SK-N-SH (cell line): ENCODE measurements around the gene SOBP. TPM values are rescaled to one million over a fixed set of nuclear protein-coding genes. Genes with fewer than 3 reads are reported as not detected.
A peak's percentile ranks its signal among the peaks of the same experiment; 100 is the strongest.

Experiments used
- CTCF ChIA-PET: fragments of 300-600, 350-600 bp; formaldehyde crosslinking; extraction: SDS; loops from one replicate; lab custom pipeline; 2021; lab: Yijun Ruan, JAX
- POLR2A ChIA-PET: fragments of 350-600 bp; sonication (Branson Sonifier 250); formaldehyde crosslinking; extraction: SDS; loops from one replicate; lab custom pipeline; 2020; ENCODE audit warnings: antibody characterized with exemption, inconsistent platforms; lab: Yijun Ruan, JAX
- DNase-seq: peaks from one replicate; pipeline ENCODE4 v3.0.0; 2012
- H2AFZ ChIP-seq: fragments of 200-600 bp; sonication (generic); 2 replicates; pipeline ENCODE4 v1.8.1; 2016; ENCODE audit warnings: antibody characterized with exemption, mild to moderate bottlenecking, low read depth
- H3F3A ChIP-seq: fragments of 200-600 bp; sonication (generic); replicated peaks from 2 replicates; pipeline ENCODE3; 2016; ENCODE audit warnings: antibody characterized with exemption, mild to moderate bottlenecking; ENCODE audit not compliant: insufficient read depth
- H3K27ac ChIP-seq, 2 experiments: fragments of 200-500 bp in 1 of 2; fragments of 200-600 bp in 1 of 2; sonication (Bioruptor generic) in 1 of 2; sonication (generic), shearing (Covaris generic) in 1 of 2; 2 replicates each; pipeline versions ENCODE4 v1.5.1 to v1.6.1; 2014 to 2016; ENCODE audit warnings: low read depth in 2 of 2, inconsistent platforms in 1 of 2, low read length in 1 of 2, mild to moderate bottlenecking in 1 of 2, mixed read lengths in 1 of 2
- H3K27me3 ChIP-seq: fragments of 200-600 bp; sonication (generic), shearing (Covaris generic); 2 replicates; pipeline ENCODE4 v1.6.1; 2016; ENCODE audit warnings: mixed run types; ENCODE audit not compliant: insufficient read depth
- H3K36me3 ChIP-seq, 2 experiments: fragments of 200-500 bp in 1 of 2; fragments of 200-600 bp in 1 of 2; sonication (Bioruptor generic) in 1 of 2; sonication (generic) in 1 of 2; replicated peaks in 1 of 2; 2 replicates each; pipeline versions ENCODE3 to v1.5.1; 2014 to 2016; ENCODE audit warnings: low read length in 1 of 2, mild to moderate bottlenecking in 1 of 2; ENCODE audit not compliant: insufficient read depth in 2 of 2, control insufficient read depth in 1 of 2
- H3K4me1 ChIP-seq, 2 experiments: fragments of 200-500 bp in 1 of 2; fragments of 200-600 bp in 1 of 2; sonication (Bioruptor generic) in 1 of 2; sonication (generic), shearing (Covaris generic) in 1 of 2; 2 replicates each; pipeline versions ENCODE4 v1.5.1 to v1.6.1; 2014 to 2016; ENCODE audit warnings: low read depth in 1 of 2, low read length in 1 of 2, mixed run types in 1 of 2; ENCODE audit not compliant: insufficient read depth in 2 of 2, control insufficient read depth in 1 of 2
- H3K4me2 ChIP-seq: fragments of 200-600 bp; sonication (generic), shearing (Covaris generic); 2 replicates; pipeline ENCODE4 v1.6.1; 2017; ENCODE audit warnings: mixed run types
- H3K4me3 ChIP-seq, 2 experiments: fragments of 200-500 bp in 1 of 2; fragments of 200-600 bp in 1 of 2; sonication (Bioruptor generic) in 1 of 2; sonication (generic), shearing (Covaris generic) in 1 of 2; 2 replicates each; pipeline versions ENCODE4 v1.5.1 to v1.8.1; 2014 to 2016; ENCODE audit warnings: low read depth in 2 of 2, inconsistent platforms in 1 of 2, low read length in 1 of 2, mild to moderate bottlenecking in 1 of 2, mixed read lengths in 1 of 2, moderate library complexity in 1 of 2
- H3K79me2 ChIP-seq: fragments of 200-600 bp; sonication (generic); 2 replicates; pipeline ENCODE4 v1.8.1; 2017; ENCODE audit warnings: mild to moderate bottlenecking; ENCODE audit not compliant: insufficient read depth
- H3K9ac ChIP-seq: fragments of 200-600 bp; sonication (generic); 2 replicates; pipeline ENCODE4 v1.6.1; 2017; ENCODE audit warnings: mixed run types
- H3K9me2 ChIP-seq: fragments of 200-600 bp; sonication (generic); 2 replicates; pipeline ENCODE4 v1.6.1; 2017; ENCODE audit warnings: mixed run types
- H3K9me3 ChIP-seq: fragments of 200-600 bp; sonication (generic); 2 replicates; pipeline ENCODE4 v1.6.1; 2017; ENCODE audit warnings: mixed run types, mild to moderate bottlenecking, moderate library complexity
- H4K20me1 ChIP-seq: fragments of 200-600 bp; sonication (generic); 2 replicates; pipeline ENCODE4 v1.6.1; 2017; ENCODE audit warnings: mild to moderate bottlenecking, mixed run types; ENCODE audit not compliant: insufficient read depth
- CHD2 ChIP-seq: fragments of 150-350 bp; IDR thresholded peaks from 2 replicates; pipeline ENCODE4 v1.6.1; 2018; ENCODE audit warnings: low read length; ENCODE audit not compliant: partially characterized antibody
- ELF1 ChIP-seq: IDR thresholded peaks from 2 replicates; pipeline ENCODE4 v1.4.0; 2012
- EZH2phosphoT487 ChIP-seq: fragments of 200-600 bp; sonication (generic); IDR thresholded peaks from 2 replicates; pipeline ENCODE4 v1.6.1; 2017; ENCODE audit warnings: low read depth, mixed run types, mild to moderate bottlenecking, antibody characterized with exemption, moderate library complexity, borderline replicate concordance
- FOSL2 ChIP-seq: IDR thresholded peaks from 2 replicates; pipeline ENCODE4 v1.4.0; 2012; ENCODE audit warnings: low read depth, mild to moderate bottlenecking, moderate library complexity, borderline replicate concordance
- FOXJ3 ChIP-seq: sonication (generic); formaldehyde crosslinking; IDR thresholded peaks from 2 replicates; pipeline ENCODE4 v1.5.1; 2020; ENCODE audit warnings: mild to moderate bottlenecking, missing genetic modification reagents
- FOXM1 ChIP-seq: IDR thresholded peaks from 2 replicates; pipeline ENCODE4 v1.4.0; 2012; ENCODE audit warnings: low read depth, mild to moderate bottlenecking
- GABPA ChIP-seq: IDR thresholded peaks from 2 replicates; pipeline ENCODE4 v1.4.0; 2012; ENCODE audit warnings: low read depth, mild to moderate bottlenecking
- JUND ChIP-seq: IDR thresholded peaks from 2 replicates; pipeline ENCODE4 v1.4.0; 2012
- MEF2A ChIP-seq: IDR thresholded peaks from 2 replicates; pipeline ENCODE4 v1.4.0; 2012; ENCODE audit warnings: low read depth, borderline replicate concordance
- MXI1 ChIP-seq: IDR thresholded peaks from 2 replicates; pipeline ENCODE4 v1.6.1; 2012; ENCODE audit warnings: mild to moderate bottlenecking, low read depth, low read length, improper control_type of control experiment
- NRF1 ChIP-seq: IDR thresholded peaks from 2 replicates; pipeline ENCODE4 v1.6.1; 2012; ENCODE audit warnings: low read depth, mild to moderate bottlenecking, low read length
- RCOR1 ChIP-seq: fragments of 150-350 bp; IDR thresholded peaks from 2 replicates; pipeline ENCODE4 v1.6.1; 2017; ENCODE audit warnings: antibody characterized with exemption, low read length
- RFX5 ChIP-seq: IDR thresholded peaks from 2 replicates; pipeline ENCODE4 v1.6.1; 2012; ENCODE audit warnings: mild to moderate bottlenecking, improper control_type of control experiment, low read length
- SIN3A ChIP-seq: IDR thresholded peaks from 2 replicates; pipeline ENCODE4 v1.6.1; 2012; ENCODE audit warnings: low read depth, mild to moderate bottlenecking, low read length, moderate library complexity, borderline replicate concordance
- TAF1 ChIP-seq: IDR thresholded peaks from 2 replicates; pipeline ENCODE4 v1.6.1; 2012; ENCODE audit warnings: low read depth, mild to moderate bottlenecking, low read length, moderate library complexity, borderline replicate concordance
- ZBTB33 ChIP-seq: IDR thresholded peaks from 2 replicates; pipeline ENCODE4 v1.4.0; 2012; ENCODE audit warnings: low read depth, borderline replicate concordance
- WGBS: methylation state at CpG from one replicate; pipeline ENCODE4 v1.1.6; 2017; ENCODE audit warnings: low lambda C conversion rate; 5-methylcytosine and 5-hydroxymethylcytosine counted together
- polyA plus RNA-seq, 3 experiments: library from polyadenylated mRNA; depleted of rRNA; stranded (reverse); fragments of >200 nt; gene quantifications; 2 replicates each; pipeline ENCODE4 v1.2.3, GENCODE V29; 2012
- TF ChIP-seq, protein P1 (sequence below): IDR thresholded peaks from 2 replicates; pipeline ENCODE4 v1.4.0; 2012; ENCODE audit warnings: low read depth, borderline replicate concordance
- TF ChIP-seq, protein P2 (sequence below): IDR thresholded peaks from 2 replicates; pipeline ENCODE4 v1.4.0; 2012; ENCODE audit warnings: low read depth
- TF ChIP-seq, protein P3 (sequence below): fragments of 150-350 bp; IDR thresholded peaks from 2 replicates; pipeline ENCODE4 v1.6.1; 2016; ENCODE audit warnings: mild to moderate bottlenecking, low read depth, low read length

SOBP gene
- polyA plus RNA-seq, 1 of the 3 experiments (the other 2 are of a cell fraction): 0.61 TPM

DNA sequence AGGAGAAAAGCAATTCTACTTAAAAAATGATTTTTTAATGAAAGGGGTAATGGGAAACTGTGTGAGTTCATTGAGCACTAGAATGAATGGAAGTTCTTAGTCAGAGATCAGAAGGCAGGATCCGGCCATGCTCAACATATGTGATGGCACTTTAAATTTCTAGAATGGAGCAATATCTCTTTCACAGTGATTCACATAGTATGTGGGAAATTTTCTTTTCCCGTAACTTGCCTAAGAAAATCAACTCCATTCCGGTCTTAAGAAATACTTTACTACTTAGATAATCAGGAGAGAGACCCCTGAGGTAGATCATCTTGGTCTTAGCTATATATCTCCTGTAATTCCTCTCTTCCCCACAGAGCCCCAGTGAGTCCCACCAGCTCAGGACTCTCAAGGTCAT, 202.4 kb downstream of the SOBP start (continued):
- TF ChIP-seq, protein P1, sequence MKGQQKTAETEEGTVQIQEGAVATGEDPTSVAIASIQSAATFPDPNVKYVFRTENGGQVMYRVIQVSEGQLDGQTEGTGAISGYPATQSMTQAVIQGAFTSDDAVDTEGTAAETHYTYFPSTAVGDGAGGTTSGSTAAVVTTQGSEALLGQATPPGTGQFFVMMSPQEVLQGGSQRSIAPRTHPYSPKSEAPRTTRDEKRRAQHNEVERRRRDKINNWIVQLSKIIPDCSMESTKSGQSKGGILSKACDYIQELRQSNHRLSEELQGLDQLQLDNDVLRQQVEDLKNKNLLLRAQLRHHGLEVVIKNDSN: no peak
- TF ChIP-seq RFX5 (no peak), ELF1 (no peak), MEF2A (no peak), FOSL2 (no peak), NRF1 (no peak), RCOR1 (no peak), EZH2phosphoT487 (no peak)
- TF ChIP-seq, protein P2, sequence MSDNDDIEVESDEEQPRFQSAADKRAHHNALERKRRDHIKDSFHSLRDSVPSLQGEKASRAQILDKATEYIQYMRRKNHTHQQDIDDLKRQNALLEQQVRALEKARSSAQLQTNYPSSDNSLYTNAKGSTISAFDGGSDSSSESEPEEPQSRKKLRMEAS: no peak

- Histone ChIP-seq H3K79me2 (no peaks in the 10 kb centered on the region), H3K4me1 (no peaks in the 10 kb centered on the region), H3K4me3 (no peak overlapping the region), H3K36me3 (no peaks in the 10 kb centered on the region), H3K9me3 (no peaks in the 10 kb centered on the region), H3K9ac (no peak overlapping the region), H3K9me2 (no peaks in the 10 kb centered on the region), H3K27ac (no peak overlapping the region), H2AFZ (no peak overlapping the region), H4K20me1 (no peaks in the 10 kb centered on the region), H3K4me2 (no peak overlapping the region), H3K27me3 (no peaks in the 10 kb centered on the region), H3F3A (peaks cover 4% of the 10 kb centered on the region)
- CTCF ChIA-PET: interaction anchor here (0.7 to 5.8 kb wide), 4 partner anchors 8 to 172 kb away, joined by 3 to 36 read pairs (median 8); no protein-coding TSS in a partner anchor
- WGBS: 90% methylated on average over 2 of the region's 2 CpGs
- no peak for DNase-seq
- POLR2A ChIA-PET: no interaction called here
- TF ChIP-seq SIN3A (no peak), FOXJ3 (CRISPR knock-in tag) (no peak), JUND (no peak)
- TF ChIP-seq, all 33 proteins: peak for 0
Measured at GRCh38 chr6:107695061-107695720, 205.3 kb downstream of the SOBP start.

DNA sequence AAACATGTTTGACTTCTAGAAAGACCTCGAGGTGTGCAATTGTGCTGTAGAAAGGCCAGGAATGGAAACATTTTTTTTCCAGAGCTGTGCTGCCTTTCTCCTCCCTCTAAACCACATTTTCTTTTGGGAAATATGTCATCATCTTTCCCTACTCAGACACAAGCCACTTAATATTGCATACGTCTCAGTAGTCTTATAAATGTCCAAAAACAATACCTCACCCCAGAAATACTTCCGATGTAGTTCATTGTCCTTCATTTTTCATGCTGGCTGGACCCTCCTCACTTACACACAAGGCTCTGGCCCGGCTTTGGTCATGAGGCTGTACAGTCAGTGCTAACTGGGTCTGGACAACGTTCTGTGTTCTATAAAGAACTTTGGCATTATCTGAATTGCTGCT, 207.8 kb downstream of the SOBP start:
- Histone ChIP-seq H3K4me2 (no peak overlapping the region), H3K9me3 (no peaks in the 10 kb centered on the region), H2AFZ (peak overlapping the region; percentile 54; the same call in 1 of the 2 replicates), H4K20me1 (no peaks in the 10 kb centered on the region), H3K9me2 (no peaks in the 10 kb centered on the region), H3K27ac (no peak overlapping the region), H3K36me3 (no peaks in the 10 kb centered on the region), H3K9ac (no peak overlapping the region), H3F3A (peaks cover 4% of the 10 kb centered on the region), H3K4me3 (no peak overlapping the region), H3K27me3 (no peaks in the 10 kb centered on the region), H3K4me1 (peaks cover 0 to 3% of the 10 kb centered on the region in 2 experiments; a peak in 1 of 4 replicates), H3K79me2 (no peaks in the 10 kb centered on the region)
- ChIA-PET CTCF (interaction anchor here (0.7 to 1.6 kb wide), 3 partner anchors 19 to 150 kb away, joined by 3 to 6 read pairs (median 4); no protein-coding TSS in a partner anchor), POLR2A (no interaction called here)
- TF ChIP-seq JUND: no peak
- no peak for TF ChIP-seq CHD2
- TF ChIP-seq, protein P1: no peak
- no peak for TF ChIP-seq GABPA
- no peak for TF ChIP-seq ZBTB33
- TF ChIP-seq FOXM1: no peak
- no peak for TF ChIP-seq MEF2A
- no peak for TF ChIP-seq RFX5
- no peak for TF ChIP-seq MXI1
- TF ChIP-seq, protein P3, sequence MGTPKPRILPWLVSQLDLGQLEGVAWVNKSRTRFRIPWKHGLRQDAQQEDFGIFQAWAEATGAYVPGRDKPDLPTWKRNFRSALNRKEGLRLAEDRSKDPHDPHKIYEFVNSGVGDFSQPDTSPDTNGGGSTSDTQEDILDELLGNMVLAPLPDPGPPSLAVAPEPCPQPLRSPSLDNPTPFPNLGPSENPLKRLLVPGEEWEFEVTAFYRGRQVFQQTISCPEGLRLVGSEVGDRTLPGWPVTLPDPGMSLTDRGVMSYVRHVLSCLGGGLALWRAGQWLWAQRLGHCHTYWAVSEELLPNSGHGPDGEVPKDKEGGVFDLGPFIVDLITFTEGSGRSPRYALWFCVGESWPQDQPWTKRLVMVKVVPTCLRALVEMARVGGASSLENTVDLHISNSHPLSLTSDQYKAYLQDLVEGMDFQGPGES: no peak
- TF ChIP-seq TAF1: no peak
- DNase-seq: no peak
- WGBS: 52% methylated on average over 5 of the region's 5 CpGs
